ENCODE results near the gene ZBTB48. TPM values are rescaled to one million over a fixed set of nuclear protein-coding genes. Genes with fewer than 3 reads are reported as not detected.

The ZBTB48 gene
- polyA plus RNA-seq, 3 donors, result 13.2 to 94.2 (median 23.0) TPM

- no peak for TF ChIP-seq CTCF (IDR thresholded peaks at IDR 0.05)
- Mint-ChIP-seq H3K4me3 (no peak overlapping the region), H3K36me3 (no peaks in the 10 kb centered on the region), H3K27ac (no peak overlapping the region), H3K9me3 (peaks cover 0 to 8% (median 4%) of the 10 kb centered on the region in 7 donors), H3K27me3 (ENCODE audit: low read depth in 3 of 3) (peaks cover 7 to 11% (median 8%) of the 10 kb centered on the region in 3 donors), H3K4me1 (peaks cover 8% of the 10 kb centered on the region)
- no peaks in the 10 kb centered on the region for H3K36me3 ChIP-seq (replicated peaks in 1 of 2; ENCODE audit: control insufficient read depth in 1 of 2, insufficient read depth in 2 of 2, low read length in 2 of 2)
- no peak overlapping the region for H3K27ac ChIP-seq (ENCODE audit: low read depth in 1 of 2, low read length in 2 of 2)
- no peak overlapping the region for H3K4me3 ChIP-seq (replicated peaks in 1 of 3; ENCODE audit: low read depth in 2 of 3, low read length in 3 of 3)
- H4K20me1 ChIP-seq (ENCODE audit: insufficient read depth, low read length), result no peaks in the 10 kb centered on the region
- 94% methylated on average over 14 of the region's 14 CpGs for WGBS (ENCODE audit: insufficient coverage)
- DNase-seq, result no peak
- H2AFZ ChIP-seq (ENCODE audit: insufficient read depth, low read depth, low read length, poor library complexity, severe bottlenecking), result no peak overlapping the region
- no peaks in the 10 kb centered on the region for H3K27me3 ChIP-seq (ENCODE audit: control insufficient read depth in 2 of 2, insufficient read depth in 2 of 2, low read length in 2 of 2)
- no peak overlapping the region for H3K9ac ChIP-seq (ENCODE audit: insufficient read depth, low read length, poor library complexity, severe bottlenecking)
- intact Hi-C loops (cut with micrococcal nuclease), result no loop called here
- H3K4me2 ChIP-seq (replicated peaks; ENCODE audit: extremely low read depth, low read length, poor library complexity, severe bottlenecking), result no peak overlapping the region
- H3K4me1 ChIP-seq (ENCODE audit: control insufficient read depth in 1 of 2, insufficient read depth in 2 of 2, low read length in 2 of 2), result peaks cover 6 to 7% of the 10 kb centered on the region in 2 donors
- H3K9me3 ChIP-seq (replicated peaks in 1 of 2; ENCODE audit: control insufficient read depth in 1 of 2, insufficient read depth in 1 of 2, low read length in 2 of 2), result peaks cover 0 to 9% of the 10 kb centered on the region in 2 donors
- H3K79me2 ChIP-seq (ENCODE audit: insufficient read depth, low read length), result peaks cover under 1% of the 10 kb centered on the region
Measured at GRCh38 chr1:6574818-6575217, 5.0 kb upstream of the ZBTB48 start.

GRCh38 chr1:6577831-6578525, 1.8 kb upstream of the ZBTB48 start:
- no peaks in the 10 kb centered on the region for H3K9me3 ChIP-seq (replicated peaks in 1 of 2; ENCODE audit: control insufficient read depth in 1 of 2, insufficient read depth in 1 of 2, low read length in 2 of 2)
- Mint-ChIP-seq H3K4me3 (no peak overlapping the region), H3K27ac (peak overlapping the region in 1 of 7 donors; percentile 32)

More at GRCh38 chr1:6577831-6578525, 1.8 kb upstream of the ZBTB48 start:
- Histone ChIP-seq H3K4me2 (replicated peaks; ENCODE audit: extremely low read depth, low read length, poor library complexity, severe bottlenecking) (no peak overlapping the region), H3K4me3 (replicated peaks in 1 of 3; ENCODE audit: low read depth in 2 of 3, low read length in 3 of 3) (no peak overlapping the region), H4K20me1 (ENCODE audit: insufficient read depth, low read length) (peaks cover 22% of the 10 kb centered on the region), H3K79me2 (ENCODE audit: insufficient read depth, low read length) (peaks cover 27% of the 10 kb centered on the region), H2AFZ (ENCODE audit: insufficient read depth, low read depth, low read length, poor library complexity, severe bottlenecking) (no peak overlapping the region), H3K36me3 (replicated peaks in 1 of 2; ENCODE audit: control insufficient read depth in 1 of 2, insufficient read depth in 2 of 2, low read length in 2 of 2) (no peaks in the 10 kb centered on the region), H3K27ac (ENCODE audit: low read depth in 1 of 2, low read length in 2 of 2) (no peak overlapping the region), H3K9ac (ENCODE audit: insufficient read depth, low read length, poor library complexity, severe bottlenecking) (no peak overlapping the region), H3K27me3 (ENCODE audit: control insufficient read depth in 2 of 2, insufficient read depth in 2 of 2, low read length in 2 of 2) (no peaks in the 10 kb centered on the region), H3K4me1 (ENCODE audit: control insufficient read depth in 1 of 2, insufficient read depth in 2 of 2, low read length in 2 of 2) (peaks cover 32 to 34% of the 10 kb centered on the region in 2 donors)
- 82% methylated on average over 3 of the region's 6 CpGs for WGBS (ENCODE audit: insufficient coverage)
- H3K9me3 Mint-ChIP-seq, result peaks cover 0 to 3% (median 0%) of the 10 kb centered on the region in 7 donors
- no peak for DNase-seq
- H3K4me1 Mint-ChIP-seq, result peaks cover 34% of the 10 kb centered on the region
- intact Hi-C loops (cut with micrococcal nuclease), result no loop called here
- H3K27me3 Mint-ChIP-seq (ENCODE audit: low read depth in 3 of 3), result peaks cover 0 to 3% (median 1%) of the 10 kb centered on the region in 3 donors
- TF ChIP-seq CTCF (IDR thresholded peaks at IDR 0.05), result no peak
- H3K36me3 Mint-ChIP-seq, result peaks cover 0 to 1% of the 10 kb centered on the region in 2 donors

All from CD14-positive monocyte (primary cell).